Testis (tissue), 3 donors: ENCODE results near the gene FCRLA. TPM values are rescaled to one million over a fixed set of nuclear protein-coding genes. Genes with fewer than 3 reads are reported as not detected.

Experiments used
- DNase-seq: peaks from one replicate; pipeline ENCODE4 v3.0.0-alpha.2; 2019
- H3K27ac ChIP-seq, 2 donors: fragments of 200-600 bp; sonication (generic); one replicate each; pipeline ENCODE4 v1.5.1; 2019
- H3K27me3 ChIP-seq: fragments of 200-600 bp; sonication (generic); one replicate; pipeline ENCODE4 v1.5.1; 2019
- H3K36me3 ChIP-seq: fragments of 200-600 bp; sonication (generic); one replicate; pipeline ENCODE4 v1.5.1; 2017; ENCODE audit warnings: low read depth; ENCODE audit errors: missing control alignments
- H3K4me1 ChIP-seq: fragments of 200-600 bp; sonication (generic); one replicate; pipeline ENCODE4 v1.5.1; 2019
- H3K4me3 ChIP-seq, 2 donors: fragments of 200-600 bp; sonication (generic); one replicate each; pipeline ENCODE4 v1.5.1; 2017 to 2019
- H3K9me3 ChIP-seq: fragments of 200-600 bp; sonication (generic); one replicate; pipeline ENCODE4 v1.5.1; 2017
- POLR2A ChIP-seq: fragments of 450-650 bp; IDR thresholded peaks from one replicate; pipeline ENCODE4 v1.6.1; 2017; ENCODE audit warnings: antibody characterized with exemption, mild to moderate bottlenecking, moderate library complexity
- WGBS, 2 donors: methylation state at CpG; one replicate each; pipeline ENCODE4 v1.1.5; 2018; 5-methylcytosine and 5-hydroxymethylcytosine counted together
- intact Hi-C: fragments of 100-400 bp; cut with DNase I; formaldehyde crosslinking; loops from one replicate; pipeline ENCODE4 v1.15.1; 2023; ENCODE audit warnings: low total_unique reads
- polyA plus RNA-seq: library from polyadenylated mRNA; stranded (reverse); fragments of 350-450 nt; fragmentation: Illumina TruSeq; extraction: RNeasy Lipid Tissue Mini Kit (QIAGEN cat#74804); gene quantifications from one replicate; pipeline ENCODE4 v1.2.3, GENCODE V29; 2014; ENCODE audit warnings: low read depth, low replicate concordance; ENCODE audit not compliant: insufficient read depth
- total RNA-seq, 2 donors: library from RNA; depleted of rRNA; stranded (reverse); fragments of >200 nt; gene quantifications; one replicate each; pipeline ENCODE4 v1.2.3, GENCODE V29; 2016
- TF ChIP-seq, protein P1 (sequence below), 3 experiments: fragments of 450-650 bp in 2 of 3; fragments of 200-600 bp in 1 of 3; sonication (generic) in 1 of 3; IDR thresholded peaks; one replicate each; pipeline ENCODE4 v1.5.1; 2016 to 2019; ENCODE audit warnings: antibody characterized with exemption in 3 of 3, mild to moderate bottlenecking in 2 of 3, moderate library complexity in 1 of 3

Gene FCRLA
- total and polyA plus RNA-seq, 3 donors from 2014 or later: 0.50 TPM; not detected in 2

DNA sequence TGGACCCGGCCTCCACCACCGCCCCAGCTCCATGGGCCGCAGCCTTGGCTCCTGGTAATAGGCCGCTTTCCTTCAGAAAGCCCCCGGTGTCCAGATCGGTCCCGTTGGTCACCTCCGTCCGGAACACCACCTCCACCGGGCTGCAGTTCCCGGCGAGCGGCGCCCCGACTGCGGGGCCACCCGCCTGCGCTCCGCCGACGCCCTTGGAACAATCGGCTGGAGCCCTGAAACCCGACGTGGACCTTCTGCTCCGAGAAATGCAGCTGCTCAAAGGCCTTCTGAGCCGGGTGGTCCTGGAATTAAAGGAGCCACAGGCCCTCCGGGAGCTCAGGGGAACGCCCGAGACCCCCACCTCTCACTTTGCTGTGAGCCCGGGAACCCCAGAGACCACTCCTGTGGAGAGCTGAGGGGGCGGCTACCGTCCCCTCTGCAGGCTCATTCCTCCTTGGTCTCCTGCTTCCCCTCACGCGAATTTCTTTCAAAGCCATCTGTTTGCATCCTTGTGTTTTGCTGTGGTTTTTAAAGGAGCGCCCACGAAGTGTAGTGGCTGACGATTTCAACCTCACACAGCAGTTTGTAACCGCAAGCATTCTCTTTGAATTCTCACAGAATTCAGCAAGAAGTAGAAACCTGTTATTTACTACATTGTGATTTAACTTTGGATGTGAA, 20.4 kb downstream of the FCRLA start:
- TF ChIP-seq POLR2A: no peak
- TF ChIP-seq, protein P1, sequence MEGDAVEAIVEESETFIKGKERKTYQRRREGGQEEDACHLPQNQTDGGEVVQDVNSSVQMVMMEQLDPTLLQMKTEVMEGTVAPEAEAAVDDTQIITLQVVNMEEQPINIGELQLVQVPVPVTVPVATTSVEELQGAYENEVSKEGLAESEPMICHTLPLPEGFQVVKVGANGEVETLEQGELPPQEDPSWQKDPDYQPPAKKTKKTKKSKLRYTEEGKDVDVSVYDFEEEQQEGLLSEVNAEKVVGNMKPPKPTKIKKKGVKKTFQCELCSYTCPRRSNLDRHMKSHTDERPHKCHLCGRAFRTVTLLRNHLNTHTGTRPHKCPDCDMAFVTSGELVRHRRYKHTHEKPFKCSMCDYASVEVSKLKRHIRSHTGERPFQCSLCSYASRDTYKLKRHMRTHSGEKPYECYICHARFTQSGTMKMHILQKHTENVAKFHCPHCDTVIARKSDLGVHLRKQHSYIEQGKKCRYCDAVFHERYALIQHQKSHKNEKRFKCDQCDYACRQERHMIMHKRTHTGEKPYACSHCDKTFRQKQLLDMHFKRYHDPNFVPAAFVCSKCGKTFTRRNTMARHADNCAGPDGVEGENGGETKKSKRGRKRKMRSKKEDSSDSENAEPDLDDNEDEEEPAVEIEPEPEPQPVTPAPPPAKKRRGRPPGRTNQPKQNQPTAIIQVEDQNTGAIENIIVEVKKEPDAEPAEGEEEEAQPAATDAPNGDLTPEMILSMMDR (IDR thresholded peaks at IDR 0.05): no peak
- H3K4me3 ChIP-seq: peak overlapping the region; percentile 62 to 92
- H3K9me3 ChIP-seq: no peaks in the 10 kb centered on the region
- peaks cover 7% of the 10 kb centered on the region for H3K4me1 ChIP-seq
- intact Hi-C loops: no loop called here
- no peaks in the 10 kb centered on the region for H3K27me3 ChIP-seq
- WGBS, 2 donors: 1 to 7% methylated on average over 34 to 38 of the region's 38 CpGs
- DNase-seq: no peak
- no peaks in the 10 kb centered on the region for H3K36me3 ChIP-seq
- peak overlapping the region; percentile 81 to 87 for H3K27ac ChIP-seq

DNA sequence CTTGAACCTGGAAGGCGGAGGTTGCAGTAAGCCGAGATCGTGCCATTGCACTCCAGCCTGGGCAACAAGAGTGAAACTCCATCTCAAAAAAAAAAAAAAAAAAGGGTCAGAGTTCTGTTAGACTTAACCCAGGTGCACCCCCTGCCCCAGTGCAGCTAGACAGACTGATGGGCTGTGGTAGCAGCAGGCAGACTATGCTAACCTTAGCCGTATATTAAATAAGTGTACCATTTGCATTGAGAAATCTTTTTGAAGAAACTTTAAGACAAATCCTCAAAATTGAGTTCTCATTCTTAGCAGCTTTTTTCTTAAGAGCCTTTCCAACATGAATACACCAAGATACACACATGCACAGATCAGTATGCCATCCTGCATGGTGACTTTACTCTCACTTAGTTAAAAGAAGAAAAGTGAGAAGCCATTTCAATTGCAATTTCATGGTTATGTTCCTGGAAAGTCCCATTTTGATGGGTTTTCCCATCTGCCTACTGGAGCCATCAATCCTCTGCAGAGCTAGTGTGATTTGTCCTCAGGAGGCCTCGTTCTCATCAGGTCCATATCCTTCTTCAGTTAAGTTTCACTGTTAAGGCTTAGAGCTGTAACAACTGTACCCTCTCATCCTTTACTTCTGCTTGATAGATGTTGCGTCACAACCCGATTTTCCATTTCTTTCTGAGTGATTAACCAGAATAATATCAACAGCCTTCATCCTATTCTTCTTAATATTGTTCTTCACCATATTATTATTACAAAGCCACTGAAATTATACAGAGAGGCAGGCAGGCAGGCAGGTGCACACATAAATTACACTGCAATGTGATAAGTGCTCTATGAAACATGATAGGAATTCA, 21.6 kb downstream of the FCRLA start:
- H3K27ac ChIP-seq: no peak overlapping the region
- H3K9me3 ChIP-seq: no peaks in the 10 kb centered on the region
- 79 to 87% methylated on average over 7 of the region's 7 CpGs for WGBS, 2 donors
- TF ChIP-seq, protein P1 (IDR thresholded peaks at IDR 0.05): no peak
- TF ChIP-seq POLR2A: no peak
- no peak overlapping the region for H3K4me3 ChIP-seq
- intact Hi-C loops: no loop called here
- no peaks in the 10 kb centered on the region for H3K27me3 ChIP-seq
- H3K4me1 ChIP-seq: peaks cover 7% of the 10 kb centered on the region
- no peaks in the 10 kb centered on the region for H3K36me3 ChIP-seq
- DNase-seq: no peak

DNA sequence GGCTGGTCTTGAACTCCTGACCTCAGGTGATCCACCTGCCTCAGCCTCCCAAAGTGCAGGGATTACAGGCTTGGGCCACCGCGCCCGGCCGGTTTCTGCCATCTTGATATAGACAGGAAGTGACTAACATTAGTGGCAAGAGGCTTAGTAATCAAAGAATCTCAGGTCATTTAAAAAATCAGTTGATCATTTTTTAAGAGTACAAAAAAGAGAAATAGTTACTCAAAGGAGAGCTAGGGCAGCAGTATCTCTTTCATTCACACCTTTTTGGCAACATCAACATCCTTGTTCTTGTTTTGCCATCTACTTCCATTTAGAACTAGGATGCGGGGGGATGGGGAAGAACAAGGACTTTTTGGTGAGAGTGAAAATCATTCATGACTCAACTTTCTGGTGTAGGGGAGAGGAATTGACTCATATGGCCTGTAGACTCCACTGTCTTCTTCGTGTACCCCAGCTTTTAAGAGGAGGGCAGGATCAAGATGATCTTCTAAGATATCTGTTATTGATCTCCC, 23.1 kb downstream of the FCRLA start:
- Histone ChIP-seq H3K9me3 (no peaks in the 10 kb centered on the region), H3K4me3 (no peak overlapping the region), H3K36me3 (no peaks in the 10 kb centered on the region), H3K27me3 (no peaks in the 10 kb centered on the region), H3K4me1 (peaks cover 7% of the 10 kb centered on the region), H3K27ac (no peak overlapping the region)
- intact Hi-C loops: no loop called here
- TF ChIP-seq, protein P1 (IDR thresholded peaks at IDR 0.05): no peak
- TF ChIP-seq POLR2A: no peak
- DNase-seq: no peak
- 77 to 96% methylated on average over 6 of the region's 6 CpGs for WGBS, 2 donors

DNA sequence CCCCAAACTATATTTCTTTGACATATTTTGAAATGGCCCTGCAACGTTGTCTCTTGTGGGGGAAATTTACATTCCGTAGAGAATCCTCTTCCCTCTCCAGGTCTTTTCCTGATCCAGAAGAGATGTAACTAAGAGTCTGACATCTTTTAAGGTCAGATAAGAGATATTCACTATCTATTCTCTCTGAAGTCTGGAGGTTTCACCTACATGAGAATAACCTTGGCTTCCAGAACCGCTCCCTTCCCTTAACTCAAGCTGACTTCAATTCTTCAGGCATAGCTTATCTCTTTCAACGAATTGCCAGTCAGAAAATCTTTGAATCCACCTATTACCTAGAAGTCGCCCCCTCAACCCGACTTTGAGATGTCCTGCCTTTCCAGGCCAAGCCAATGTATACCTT, 24.2 kb downstream of the FCRLA start:
- Histone ChIP-seq H3K4me3 (no peak overlapping the region), H3K36me3 (no peaks in the 10 kb centered on the region), H3K4me1 (peaks cover under 1% of the 10 kb centered on the region), H3K9me3 (no peaks in the 10 kb centered on the region), H3K27me3 (no peaks in the 10 kb centered on the region), H3K27ac (no peak overlapping the region)
- TF ChIP-seq, protein P1 (IDR thresholded peaks at IDR 0.05): no peak
- TF ChIP-seq POLR2A: no peak
- intact Hi-C loops: no loop called here
- 77 to 84% methylated on average over 6 of the region's 6 CpGs for WGBS, 2 donors
- DNase-seq: no peak
